GM21526 (cell line): ENCODE results near the gene KIF5C.

Experiments
- ATAC-seq: cut with Tn5 transposase; IDR thresholded peaks from one replicate; pipeline ENCODE4 v1.9.1; 2021; ENCODE audit warnings: moderate library complexity; ENCODE audit not compliant: unreplicated experiment, low FRiP score

Gene KIF5C

GRCh38 chr2:148982282-148982681 is 107.3 kb downstream of the KIF5C start:
- no peak for ATAC-seq

- no peak for ATAC-seq
Measured at GRCh38 chr2:148983896-148984295, 108.9 kb downstream of the KIF5C start.

GRCh38 chr2:148984449-148984848 is 109.4 kb downstream of the KIF5C start:
- ATAC-seq: no peak

- ATAC-seq: no peak
Measured at GRCh38 chr2:148987286-148987685, 112.3 kb downstream of the KIF5C start.

- no peak for ATAC-seq
Measured at GRCh38 chr2:148988337-148988736, 113.3 kb downstream of the KIF5C start.

- ATAC-seq: peak; percentile 95
Measured at GRCh38 chr2:148989882-148990493, 115.0 kb downstream of the KIF5C start.

GRCh38 chr2:148990968-148991367 is 115.9 kb downstream of the KIF5C start:
- ATAC-seq: no peak

- no peak for ATAC-seq
Measured at GRCh38 chr2:148992448-148992847, 117.4 kb downstream of the KIF5C start.

- ATAC-seq: no peak
Measured at GRCh38 chr2:148993351-148993750, 118.3 kb downstream of the KIF5C start.

- no peak for ATAC-seq
Measured at GRCh38 chr2:148994341-148994740, 119.3 kb downstream of the KIF5C start.

- no peak for ATAC-seq
Measured at GRCh38 chr2:148996805-148997204, 121.8 kb downstream of the KIF5C start.

- no peak for ATAC-seq
Measured at GRCh38 chr2:148998165-148998830, 123.3 kb downstream of the KIF5C start.

- ATAC-seq: no peak
Measured at GRCh38 chr2:148998831-148999200, 123.8 kb downstream of the KIF5C start.

GRCh38 chr2:148999451-148999921 is 124.5 kb downstream of the KIF5C start:
- ATAC-seq: no peak

GRCh38 chr2:149000158-149000938 is 125.3 kb downstream of the KIF5C start:
- no peak for ATAC-seq

- ATAC-seq: no peak
Measured at GRCh38 chr2:149001496-149001895, 126.5 kb downstream of the KIF5C start.

GRCh38 chr2:149002378-149002890 is 127.4 kb downstream of the KIF5C start:
- no peak for ATAC-seq

- ATAC-seq: no peak
Measured at GRCh38 chr2:149002891-149003740, 128.1 kb downstream of the KIF5C start.

- ATAC-seq: no peak
Measured at GRCh38 chr2:149004836-149005235, 129.8 kb downstream of the KIF5C start.

GRCh38 chr2:149005471-149006077 is 130.5 kb downstream of the KIF5C start:
- no peak for ATAC-seq
